SK-MEL-5 (cell line): ENCODE data around the gene CCDC197. TPM values are rescaled to one million over a fixed set of nuclear protein-coding genes. Genes with fewer than 3 reads are reported as not detected.

Experiments
- DNase-seq: peaks from one replicate; pipeline ENCODE4 v3.0.0-alpha.2; 2016; ENCODE audit warnings: low read depth, low spot score
- in situ Hi-C: cut with HindIII; loops from 2 replicates; pipeline ENCODE4 v1.10.0; 2016; ENCODE audit warnings: low sequenced_read_pairs, high pct_unique_total_duplicates, low pct_unique_long_range_greater_than_20kb
- total RNA-seq: library from RNA; depleted of rRNA; stranded (reverse); fragments of >200 nt; shearing (Covaris generic); gene quantifications from 2 replicates; pipeline ENCODE4 v1.2.3, GENCODE V29; 2014

The CCDC197 gene
- total RNA-seq, 1 experiment from 2014 or later, result not detected

GRCh38 chr14:94009767-94010166, 12.7 kb downstream of the CCDC197 start:
- in situ Hi-C loops, result no loop called here
- DNase-seq, result no peak

- DNase-seq, result no peak
- in situ Hi-C loops, result no loop called here
Measured at GRCh38 chr14:94010625-94011024, 13.5 kb downstream of the CCDC197 start.

- in situ Hi-C loops, result no loop called here
- no peak for DNase-seq
Measured at GRCh38 chr14:94011795-94012194, 14.7 kb downstream of the CCDC197 start.

- in situ Hi-C loops, result no loop called here
- DNase-seq, result no peak
Measured at GRCh38 chr14:94014382-94014781, 17.3 kb downstream of the CCDC197 start.

GRCh38 chr14:94015223-94015622, 18.1 kb downstream of the CCDC197 start:
- no peak for DNase-seq
- in situ Hi-C loops, result no loop called here

- no peak for DNase-seq
- in situ Hi-C loops, result no loop called here
Measured at GRCh38 chr14:94016446-94016976, 19.4 kb downstream of the CCDC197 start.

- no peak for DNase-seq
- in situ Hi-C loops, result no loop called here
Measured at GRCh38 chr14:94018308-94018707, 21.2 kb downstream of the CCDC197 start.

- in situ Hi-C loops, result no loop called here
- no peak for DNase-seq
Measured at GRCh38 chr14:94019329-94019728, 22.2 kb downstream of the CCDC197 start.

- in situ Hi-C loops, result no loop called here
- no peak for DNase-seq
Measured at GRCh38 chr14:94020267-94020666, 23.2 kb downstream of the CCDC197 start.

GRCh38 chr14:94021001-94021400, 23.9 kb downstream of the CCDC197 start:
- DNase-seq, result peak; percentile 57
- in situ Hi-C loops, result no loop called here

- in situ Hi-C loops, result no loop called here
- DNase-seq, result no peak
Measured at GRCh38 chr14:94021416-94022157, 24.5 kb downstream of the CCDC197 start.

GRCh38 chr14:94022532-94023411, 25.7 kb downstream of the CCDC197 start:
- no peak for DNase-seq
- in situ Hi-C loops, result no loop called here

GRCh38 chr14:94024549-94024948, 27.4 kb downstream of the CCDC197 start:
- in situ Hi-C loops, result no loop called here
- DNase-seq, result no peak

GRCh38 chr14:94025720-94026119, 28.6 kb downstream of the CCDC197 start:
- in situ Hi-C loops, result loop anchor here (25.0 kb wide), 1 partner anchor 162 kb away; no protein-coding TSS in a partner anchor

GRCh38 chr14:94026173-94026888, 29.2 kb downstream of the CCDC197 start, which contains the start of gene OTUB2:
Gene OTUB2 (plus strand): TSS chr14:94026340. CDS start chr14:94026538, 198 bp downstream.
- in situ Hi-C loops, result loop anchor here (25.0 kb wide), 1 partner anchor 161 kb away; no protein-coding TSS in a partner anchor
- peak; percentile 99 for DNase-seq

More at GRCh38 chr14:94025720-94026119, 28.6 kb downstream of the CCDC197 start:
- DNase-seq, result no peak

GRCh38 chr14:94026889-94027469, 29.9 kb downstream of the CCDC197 start:
- no peak for DNase-seq

More at GRCh38 chr14:94026889-94027469, 29.9 kb downstream of the CCDC197 start:
- in situ Hi-C loops, result loop anchor here (25.0 kb wide), 1 partner anchor 160 kb away; no protein-coding TSS in a partner anchor
